GM12878 (cell line): Measurements from ENCODE around the gene TMC4.

ENCODE experiments used
- ASH2L ChIP-seq: fragments of 300-600, 200-600 bp; sonication (generic); IDR thresholded peaks from 2 replicates; pipeline ENCODE4 v1.6.1; 2017; ENCODE audit warnings: low read depth, mild to moderate bottlenecking, borderline replicate concordance
- CEBPB ChIP-seq, 2 experiments: fragments of 150-350 bp in 1 of 2; IDR thresholded peaks; 2 replicates each; pipeline ENCODE4 v1.6.1; 2012 to 2014; ENCODE audit warnings: low read depth in 2 of 2, low read length in 2 of 2, borderline replicate concordance in 1 of 2, inconsistent platforms in 1 of 2
- CTCF ChIP-seq, 3 experiments: IDR thresholded peaks in 2 of 3; conservative IDR thresholded peaks in 1 of 3; 2 replicates each; pipeline ENCODE4 v1.5.1; 2011; ENCODE audit warnings: low read depth in 3 of 3, low read length in 3 of 3, mild to moderate bottlenecking in 3 of 3, control low read depth in 2 of 3, moderate library complexity in 2 of 3, inconsistent platforms in 1 of 3, mixed read lengths in 1 of 3; ENCODE audit not compliant: control insufficient read depth in 2 of 3, insufficient read depth in 1 of 3; ENCODE audit errors: extremely low read depth in 1 of 3
- E2F4 ChIP-seq: IDR thresholded peaks from 2 replicates; pipeline ENCODE4 v1.6.1; 2012; ENCODE audit warnings: low read depth, low read length, improper control_type of control experiment
- EZH2 ChIP-seq: IDR thresholded peaks from 2 replicates; pipeline ENCODE4 v1.6.1; 2012; ENCODE audit warnings: low read depth, mild to moderate bottlenecking, control low read depth, inconsistent platforms, low read length, borderline replicate concordance; ENCODE audit not compliant: control insufficient read depth
- KDM1A ChIP-seq: fragments of 200-600 bp; sonication (generic); IDR thresholded peaks from 2 replicates; pipeline ENCODE4 v1.6.1; 2016; ENCODE audit warnings: borderline replicate concordance
- MTA3 ChIP-seq: IDR thresholded peaks from 2 replicates; pipeline ENCODE4 v1.6.1; 2012; ENCODE audit warnings: low read length, inconsistent platforms, borderline replicate concordance
- POLR2AphosphoS2 ChIP-seq: IDR thresholded peaks from 2 replicates; pipeline ENCODE4 v1.6.1; 2011; ENCODE audit warnings: low read depth, mild to moderate bottlenecking, low read length, improper control_type of control experiment, moderate library complexity
- POLR2AphosphoS5 ChIP-seq: IDR thresholded peaks from 2 replicates; pipeline ENCODE4 v1.6.1; 2011; ENCODE audit warnings: mild to moderate bottlenecking, low read length, inconsistent platforms
- RAD21 ChIP-seq: IDR thresholded peaks from 2 replicates; pipeline ENCODE4 v1.6.1; 2011; ENCODE audit warnings: mild to moderate bottlenecking, low read depth, low read length, moderate library complexity; ENCODE audit not compliant: insufficient read depth
- RAD51 ChIP-seq: fragments of 450-650 bp; IDR thresholded peaks from 2 replicates; pipeline ENCODE4 v1.6.1; 2016; ENCODE audit warnings: moderate library complexity, mild to moderate bottlenecking, inconsistent platforms
- RCOR1 ChIP-seq: conservative IDR thresholded peaks from 2 replicates; pipeline ENCODE4 v1.6.1; 2012; ENCODE audit warnings: low read depth, low read length, improper control_type of control experiment
- SPI1 ChIP-seq: IDR thresholded peaks from 2 replicates; pipeline ENCODE4 v1.6.1; 2011; ENCODE audit warnings: low read depth, mild to moderate bottlenecking, low read length, moderate library complexity, borderline replicate concordance; ENCODE audit not compliant: insufficient read depth
- TBL1XR1 ChIP-seq: IDR thresholded peaks from 2 replicates; pipeline ENCODE4 v1.6.1; 2012; ENCODE audit warnings: low read depth, low read length, improper control_type of control experiment

- no peak for TF ChIP-seq E2F4
- TF ChIP-seq CEBPB (IDR thresholded peaks at IDR 0.05; ENCODE audit: borderline replicate concordance in 1 of 2, low read depth in 2 of 2, low read length in 2 of 2): no peak
- TF ChIP-seq RAD51: no peak
- no peak for TF ChIP-seq RCOR1
- TF ChIP-seq SPI1: no peak
- TF ChIP-seq MTA3: no peak
- TF ChIP-seq RAD21: no peak
- no peak for TF ChIP-seq CTCF (IDR thresholded peaks at IDR 0.05 in 2 of 3, conservative IDR thresholded peaks at IDR 0.05 in 1 of 3; ENCODE audit: control insufficient read depth in 2 of 3, extremely low read depth in 1 of 3, insufficient read depth in 1 of 3, low read depth in 3 of 3, low read length in 3 of 3)
- TF ChIP-seq POLR2AphosphoS2: no peak
- no peak for TF ChIP-seq TBL1XR1
- TF ChIP-seq POLR2AphosphoS5: no peak
- TF ChIP-seq EZH2: no peak
- TF ChIP-seq ASH2L: no peak
- TF ChIP-seq KDM1A: no peak
Observed at GRCh38 chr19:54206831-54207177, 33.8 kb upstream of the TMC4 start.
